GM21423 (cell line): ENCODE results near the gene PIM3.
"Not testable (repeated sequence)": the region's sequence is repeated elsewhere in the genome, so short reads cannot be mapped to it uniquely, and the experiment has no call there.

Source experiments
- ATAC-seq: cut with Tn5 transposase; IDR thresholded peaks from one replicate; pipeline ENCODE4 v1.9.1; 2021; ENCODE audit warnings: mild to moderate bottlenecking, moderate library complexity; ENCODE audit not compliant: unreplicated experiment

PIM3 gene

GRCh38 chr22:49981799-49982198 is 21.2 kb downstream of the PIM3 start:
- ATAC-seq: not testable (repeated sequence)

GRCh38 chr22:49983148-49984042 is 22.8 kb downstream of the PIM3 start:
- ATAC-seq: no peak

GRCh38 chr22:49986325-49986724 is 25.8 kb downstream of the PIM3 start:
- no peak for ATAC-seq

- not testable (repeated sequence) for ATAC-seq
Observed at GRCh38 chr22:49989826-49990225, 29.3 kb downstream of the PIM3 start.

GRCh38 chr22:49991167-49991566 is 30.6 kb downstream of the PIM3 start:
- no peak for ATAC-seq

GRCh38 chr22:49991907-49992533 is 31.4 kb downstream of the PIM3 start:
- no peak for ATAC-seq

GRCh38 chr22:49992921-49993648 is 32.5 kb downstream of the PIM3 start:
- no peak for ATAC-seq

- no peak for ATAC-seq
Observed at GRCh38 chr22:49993649-49994360, 33.2 kb downstream of the PIM3 start.

- ATAC-seq: no peak
Observed at GRCh38 chr22:49994361-49995040, 33.9 kb downstream of the PIM3 start.

- ATAC-seq: no peak
Observed at GRCh38 chr22:49995041-49995360, 34.4 kb downstream of the PIM3 start.

GRCh38 chr22:49995361-49996118 is 35.0 kb downstream of the PIM3 start:
- no peak for ATAC-seq

GRCh38 chr22:49996119-49996517 is 35.5 kb downstream of the PIM3 start:
- no peak for ATAC-seq

- no peak for ATAC-seq
Observed at GRCh38 chr22:49996518-49997250, 36.1 kb downstream of the PIM3 start.

GRCh38 chr22:49997251-49997599 is 36.7 kb downstream of the PIM3 start:
- ATAC-seq: no peak

- no peak for ATAC-seq
Observed at GRCh38 chr22:49997932-49998717, 37.6 kb downstream of the PIM3 start.

GRCh38 chr22:49998718-49999062 is 38.1 kb downstream of the PIM3 start:
- no peak for ATAC-seq

GRCh38 chr22:49999063-49999945 is 38.7 kb downstream of the PIM3 start:
- no peak for ATAC-seq
